GM21526 (cell line): Measurements from ENCODE around the gene SYT14.
"Not testable (repeated sequence)": the region's sequence is repeated elsewhere in the genome, so short reads cannot be mapped to it uniquely, and the experiment has no call there.

Experiments used
- ATAC-seq: cut with Tn5 transposase; IDR thresholded peaks from one replicate; pipeline ENCODE4 v1.9.1; 2021; ENCODE audit warnings: moderate library complexity; ENCODE audit not compliant: unreplicated experiment, low FRiP score

SYT14 gene

DNA sequence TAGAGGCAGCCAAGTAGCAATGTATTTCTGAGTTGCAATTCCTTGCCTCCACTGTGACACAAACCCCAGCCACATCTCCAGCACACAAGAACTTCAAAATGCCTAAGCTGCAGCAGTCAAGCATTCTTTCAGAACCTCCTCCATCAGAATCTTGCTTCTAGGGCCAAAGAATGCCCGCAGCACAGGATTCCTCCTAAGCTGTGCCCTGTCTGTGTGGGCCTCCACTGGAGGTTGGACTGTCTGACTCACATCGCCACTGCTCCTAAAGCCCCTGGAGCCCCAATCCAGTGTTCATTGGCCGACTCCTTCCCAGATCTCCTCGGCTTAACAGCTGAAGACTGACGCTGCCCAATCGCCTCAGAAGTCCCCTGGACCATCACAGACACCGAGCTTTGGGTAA is 251.4 kb downstream of the SYT14 start:
- no peak for ATAC-seq

DNA sequence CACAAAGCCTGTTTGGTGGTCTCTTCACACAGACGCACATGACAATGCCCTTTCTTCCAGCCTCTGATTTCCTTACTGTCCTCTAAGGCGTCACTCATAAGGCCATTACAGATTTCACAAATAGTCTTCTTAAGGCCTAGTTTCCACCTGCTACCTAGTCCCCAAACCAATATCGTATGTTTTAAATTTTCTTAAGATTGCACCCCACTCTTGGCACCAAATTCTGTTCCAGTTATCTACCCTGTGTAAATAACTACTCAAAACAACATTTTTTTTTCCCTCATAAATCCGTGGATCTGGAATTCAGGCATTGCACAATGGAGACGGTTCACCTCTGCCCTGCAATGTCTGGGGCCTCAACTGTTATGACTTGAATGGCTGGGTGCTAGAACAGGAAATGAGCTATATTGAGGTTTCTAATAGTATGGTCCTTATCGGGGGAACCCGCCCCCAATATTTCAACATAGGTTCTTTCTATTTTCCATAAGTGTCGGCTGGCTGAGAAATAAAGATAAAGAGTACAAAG is 257.7 kb downstream of the SYT14 start:
- ATAC-seq: no peak

DNA sequence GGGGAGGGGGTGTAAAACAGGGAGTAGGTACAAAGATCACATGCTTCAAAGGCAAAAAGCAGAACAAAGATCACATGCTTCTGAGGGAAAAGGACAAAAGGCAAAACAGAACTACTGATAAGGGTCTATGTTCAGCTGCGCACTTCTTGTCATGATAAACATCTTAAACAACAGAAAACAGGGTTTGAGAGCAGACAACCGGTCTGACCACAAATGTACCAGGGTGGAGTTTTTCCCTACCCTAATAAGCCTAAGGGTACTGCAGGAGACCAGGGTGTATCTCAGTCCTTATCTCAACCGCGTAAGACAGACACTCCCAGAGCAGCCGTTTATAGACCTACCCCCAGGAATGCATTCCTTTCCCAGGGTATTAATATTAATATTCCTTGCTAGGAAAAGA is 258.2 kb downstream of the SYT14 start:
- ATAC-seq: not testable (repeated sequence)

DNA sequence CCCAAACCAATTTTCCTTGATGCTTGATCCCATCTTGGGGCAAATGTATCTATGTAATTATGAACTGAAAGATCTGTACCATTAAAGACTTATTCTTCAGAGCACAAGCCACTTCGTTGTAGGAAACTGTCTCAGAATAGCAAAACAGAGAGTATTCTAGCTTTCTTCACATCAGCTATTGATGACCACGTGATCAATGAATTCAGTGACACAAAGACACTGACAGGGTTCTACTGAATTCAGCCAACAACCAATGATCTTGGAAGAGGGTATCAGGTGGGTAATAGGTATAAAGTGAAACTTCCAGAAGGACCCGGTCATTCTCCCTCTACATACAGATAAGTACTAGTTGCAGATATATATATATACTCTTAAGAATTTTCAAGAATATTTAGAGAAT is 260.8 kb downstream of the SYT14 start:
- no peak for ATAC-seq

DNA sequence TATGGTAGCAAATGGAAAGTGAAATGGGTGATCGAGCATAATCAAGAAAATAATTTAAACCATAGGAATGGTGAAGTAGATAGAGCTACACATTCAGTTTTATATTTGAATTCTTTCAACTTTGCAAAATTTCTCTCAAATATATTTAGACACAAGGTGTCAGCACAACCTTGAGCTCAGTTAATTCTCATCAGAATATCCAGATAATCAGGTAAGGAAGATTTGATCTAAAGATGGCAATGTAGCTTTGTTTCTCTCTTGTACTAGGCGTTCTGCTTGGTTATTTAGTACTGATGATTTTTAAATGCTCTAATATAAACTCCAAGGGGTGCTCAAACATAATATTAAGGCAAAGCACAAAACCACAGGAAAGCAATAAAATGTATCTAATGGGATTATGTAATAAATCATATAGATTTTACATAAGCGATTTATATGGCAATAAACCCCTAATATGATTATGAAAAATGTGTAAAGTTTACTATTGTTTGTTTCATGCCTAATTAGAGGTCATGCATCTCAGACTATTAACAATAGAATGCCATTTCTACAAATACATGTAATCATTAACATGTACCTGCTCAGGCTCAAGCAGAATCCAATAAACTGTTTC is 262.2 kb downstream of the SYT14 start:
- ATAC-seq: no peak

- no peak for ATAC-seq
These were observed 263.7 kb downstream of the SYT14 start for GRCh38 chr1:210201681-210202080.

DNA sequence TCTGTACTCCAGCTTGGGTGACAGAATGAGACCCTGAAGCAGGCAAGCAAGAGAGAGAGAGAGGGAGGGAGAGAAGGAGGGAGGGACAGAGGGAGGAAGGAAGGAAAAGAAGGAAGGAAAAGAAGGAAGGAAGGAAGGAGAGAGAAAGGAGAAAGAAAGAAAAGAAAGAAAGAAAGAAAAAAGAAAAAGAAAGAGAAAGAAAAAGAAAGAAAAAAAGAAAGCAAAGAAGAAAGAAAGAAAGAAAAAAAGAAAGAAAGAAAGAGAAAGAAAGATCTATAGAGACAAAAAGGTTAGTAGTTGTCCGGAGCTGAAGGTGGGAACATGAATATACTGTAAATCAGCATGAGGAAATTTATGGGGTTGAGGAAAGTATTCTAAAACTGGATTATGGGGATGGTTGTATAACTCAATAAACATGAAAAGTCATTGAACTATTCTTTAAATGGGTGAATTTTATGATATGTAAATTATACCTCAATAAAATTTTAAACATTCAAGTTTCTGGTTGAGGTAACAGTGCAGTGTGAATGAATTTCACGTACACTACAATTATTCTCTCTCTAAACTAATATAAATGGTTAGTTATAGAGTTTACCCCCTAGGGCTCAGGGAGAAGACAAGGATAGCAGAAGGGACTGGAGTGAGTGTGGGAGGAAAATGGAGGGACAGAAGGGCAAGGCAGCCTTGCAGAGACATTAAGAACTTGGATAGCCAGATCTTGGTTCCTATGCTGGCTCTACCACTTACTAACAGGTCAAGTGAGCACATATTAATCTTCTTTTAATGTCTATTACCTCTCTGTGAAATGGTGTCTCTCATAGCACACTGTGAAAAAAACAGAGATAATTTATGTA is 269.8 kb downstream of the SYT14 start:
- no peak for ATAC-seq

DNA sequence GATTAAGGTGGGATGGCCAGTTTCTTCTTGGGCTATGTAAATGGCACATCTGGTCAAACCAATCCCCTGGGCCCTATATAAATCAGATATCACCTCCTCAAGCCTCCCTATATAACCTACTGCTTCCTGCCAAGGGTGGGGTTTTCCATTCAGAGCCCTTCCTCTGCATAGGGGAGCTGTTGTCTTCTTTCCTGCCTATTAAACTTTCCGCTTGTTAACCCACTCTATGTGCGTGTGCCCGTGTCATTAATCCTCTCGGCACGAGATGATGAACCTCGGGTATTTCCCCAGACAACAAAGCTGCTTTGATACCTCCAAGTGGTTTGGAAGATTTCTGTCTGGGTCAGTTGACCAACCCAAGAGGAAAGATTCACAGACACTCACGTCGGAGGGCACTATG is 275.3 kb downstream of the SYT14 start:
- no peak for ATAC-seq

GRCh38 chr1:210214573-210215409 is 276.8 kb downstream of the SYT14 start:
- no peak for ATAC-seq

- ATAC-seq: no peak
These were observed 279.5 kb downstream of the SYT14 start for GRCh38 chr1:210217482-210217881.

- no peak for ATAC-seq
These were observed 280.0 kb downstream of the SYT14 start for GRCh38 chr1:210218047-210218446.
